Activated gamma-delta T cell (primary cell): ENCODE measurements around the gene SLC38A8.

ENCODE experiments used
- DNase-seq: peaks from one replicate; lab custom pipeline; 2025; lab: John Stamatoyannopoulos, UW

Gene SLC38A8

DNA sequence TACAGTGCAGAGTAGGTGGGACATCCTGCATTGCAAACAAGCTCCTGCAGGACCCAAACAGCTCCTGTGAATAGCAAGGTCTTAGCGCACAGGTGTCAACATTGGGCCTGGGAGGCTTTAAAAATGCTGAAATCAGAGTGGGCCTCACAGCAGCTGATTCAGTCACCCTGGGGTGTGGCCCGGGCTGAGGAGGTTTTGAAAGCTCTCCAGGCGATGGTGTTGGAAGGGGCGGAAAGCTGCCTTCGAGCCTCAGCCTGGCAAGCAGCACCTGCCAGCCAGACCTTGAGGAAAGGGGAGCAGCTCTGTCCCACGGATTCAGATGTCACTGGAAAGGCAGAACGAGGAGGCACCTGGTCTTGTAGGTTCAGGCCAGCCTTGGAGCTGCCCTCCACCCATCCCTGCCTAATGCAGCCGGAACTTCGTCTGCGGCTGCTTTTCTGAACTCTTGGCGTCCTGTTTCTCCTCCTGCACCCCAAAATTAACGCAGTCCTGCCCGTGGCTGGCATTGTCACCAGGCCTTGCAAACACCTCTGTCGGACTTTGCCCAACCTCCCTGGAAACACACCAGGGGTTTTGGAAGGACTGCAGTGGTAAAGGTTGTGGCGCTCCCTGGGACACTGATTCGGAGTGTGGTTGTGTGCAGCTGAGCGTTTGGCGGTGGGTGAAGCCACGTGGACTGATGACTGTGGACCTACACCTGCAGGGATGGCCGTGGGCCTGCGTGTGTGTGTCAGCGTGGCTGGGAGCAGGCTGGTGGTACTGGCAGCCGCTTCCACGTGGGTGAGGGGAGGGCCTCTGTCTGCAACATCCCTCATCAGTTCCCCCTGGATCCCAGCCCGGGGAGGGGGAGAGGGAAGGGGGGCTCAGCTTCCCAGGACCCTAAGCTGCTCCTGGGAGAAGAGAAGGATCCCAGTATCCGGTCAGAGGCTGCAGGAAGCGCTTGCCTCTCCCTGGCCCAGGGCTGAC, 71.1 kb downstream of the SLC38A8 start:
- DNase-seq, result no peak

GRCh38 chr16:83970430-83970815, 72.2 kb downstream of the SLC38A8 start:
- no peak for DNase-seq

DNA sequence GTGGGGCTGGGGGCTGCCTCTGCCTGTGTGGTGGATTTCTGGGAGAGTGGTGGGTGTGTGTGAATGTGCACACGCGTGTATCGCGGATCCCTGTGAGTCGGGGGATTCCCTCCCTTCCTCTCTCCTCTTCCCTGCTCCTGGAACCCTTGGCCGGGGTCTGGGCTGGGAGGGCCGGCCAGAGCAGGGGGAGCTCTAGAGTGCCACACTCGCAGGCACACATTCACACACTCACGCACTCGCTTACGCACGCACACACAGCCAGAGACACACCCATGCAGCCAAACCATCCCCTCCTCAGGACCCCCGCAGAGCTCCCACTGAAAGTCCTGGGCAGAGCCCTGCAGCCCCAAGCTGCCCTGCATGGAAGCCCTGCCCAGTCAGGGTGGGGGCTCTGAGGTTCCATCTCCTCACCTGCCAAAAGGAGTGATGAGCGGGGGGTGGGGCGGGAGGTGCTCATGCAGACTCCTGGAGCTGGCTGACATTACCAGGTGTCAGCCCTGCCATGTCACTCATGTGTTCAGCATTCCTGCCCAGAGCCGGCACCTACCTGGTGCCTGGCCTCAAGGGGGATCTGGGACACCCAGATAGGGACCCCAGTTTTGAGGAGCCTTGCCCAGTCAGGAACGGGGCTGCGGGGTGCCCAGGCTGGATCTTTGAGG, 72.7 kb downstream of the SLC38A8 start:
- DNase-seq, result no peak

DNA sequence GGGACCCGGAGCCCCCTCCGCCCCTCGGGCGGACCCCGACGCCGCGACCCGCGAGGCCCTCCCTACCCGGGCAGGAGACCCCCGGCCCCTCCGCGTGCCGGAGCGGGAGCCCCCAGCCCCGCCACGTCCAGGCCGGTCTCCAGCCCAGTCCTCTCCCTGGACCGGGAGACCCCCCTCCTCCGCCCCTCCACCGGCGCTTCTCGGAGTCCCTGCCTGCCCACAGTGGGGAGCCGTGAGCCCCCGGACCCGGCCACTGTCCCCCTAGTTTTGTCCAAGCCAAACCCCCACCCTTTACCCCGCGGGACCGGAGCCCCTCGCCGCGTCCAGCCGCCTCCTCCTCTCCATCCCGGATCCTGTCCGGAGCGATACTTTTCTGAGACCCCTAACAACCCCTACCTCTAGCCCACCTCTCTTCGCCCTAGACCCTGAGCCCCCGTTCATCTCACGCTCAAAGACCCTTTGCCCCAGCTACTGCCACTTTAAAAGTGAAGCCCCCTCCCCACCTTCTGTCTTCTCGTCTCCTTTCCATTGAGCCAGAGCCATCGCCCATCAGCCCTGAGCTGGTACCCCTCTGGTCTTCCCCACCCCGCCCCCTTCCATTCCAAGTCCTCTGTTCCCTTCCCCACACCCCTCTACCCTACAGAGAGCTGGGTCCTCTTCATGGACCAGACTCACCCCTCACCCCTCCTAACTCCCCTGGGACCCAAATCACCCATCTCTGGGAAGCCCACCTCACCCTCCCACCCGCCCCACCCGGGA, 73.5 kb downstream of the SLC38A8 start:
- DNase-seq, result no peak

DNA sequence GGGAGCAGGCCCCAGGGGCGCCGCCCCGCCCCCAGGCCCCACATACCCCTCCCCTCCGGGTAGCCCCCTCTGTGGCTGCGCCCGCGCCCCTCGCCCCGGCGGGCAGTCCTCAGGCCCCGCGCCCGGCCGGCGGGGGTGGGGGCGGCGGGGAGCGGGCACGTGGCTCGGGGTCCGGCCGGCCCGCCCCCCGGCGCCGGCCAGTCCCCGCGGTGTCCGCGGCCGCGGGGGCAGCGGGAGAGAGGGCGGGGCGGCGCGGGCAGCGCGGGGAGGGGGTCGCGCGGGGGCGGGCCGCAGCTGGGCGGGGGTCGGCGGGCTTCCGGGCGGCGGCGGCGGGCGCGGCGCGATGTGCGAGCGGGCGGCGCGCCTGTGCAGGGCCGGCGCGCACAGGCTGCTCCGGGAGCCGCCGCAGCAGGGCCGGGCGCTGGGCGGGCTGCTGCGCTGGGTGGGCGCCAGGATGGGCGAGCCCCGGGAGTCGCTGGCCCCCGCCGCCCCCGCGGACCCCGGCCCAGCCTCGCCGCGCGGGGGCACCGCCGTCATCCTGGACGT, 74.2 kb downstream of the SLC38A8 start:
- DNase-seq, result no peak

- DNase-seq, result no peak
These were observed 74.7 kb downstream of the SLC38A8 start, which contains the start of gene NECAB2 for GRCh38 chr16:83967838-83968305. NECAB2 (plus strand) TSS chr16:83968244; CDS start chr16:83968649, 405 bp downstream.

- DNase-seq, result no peak
These were observed 75.5 kb downstream of the SLC38A8 start for GRCh38 chr16:83967091-83967490.

DNA sequence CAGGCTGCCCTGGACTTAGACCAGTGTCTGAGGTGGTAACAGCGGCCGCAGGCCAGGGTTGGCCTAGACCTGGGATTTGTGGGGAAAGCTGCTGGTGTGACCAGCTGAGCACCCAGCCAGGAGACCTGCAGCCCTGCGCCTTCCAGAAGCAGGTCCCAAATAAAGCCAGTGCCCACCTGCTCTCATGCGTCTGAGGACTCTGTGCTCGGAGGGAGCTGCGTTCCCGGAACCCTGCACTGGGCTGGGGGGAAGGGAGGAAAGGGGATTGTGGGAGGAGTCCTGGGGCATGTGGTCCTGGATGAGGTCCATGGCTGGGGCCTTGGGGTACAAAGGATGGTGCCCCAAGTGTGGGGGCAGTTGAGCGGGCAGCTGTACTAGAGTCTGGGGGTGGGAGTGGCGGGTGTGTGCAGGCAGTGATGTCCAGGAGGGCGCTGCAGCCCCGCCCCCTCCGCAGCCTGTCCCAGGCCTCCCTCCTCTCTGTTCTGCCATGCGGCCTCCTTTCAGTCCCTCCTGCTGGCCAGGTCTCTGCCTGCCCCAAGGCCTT, 76.4 kb downstream of the SLC38A8 start:
- no peak for DNase-seq

- DNase-seq, result no peak
These were observed 77.0 kb downstream of the SLC38A8 start for GRCh38 chr16:83965444-83966152.

- DNase-seq, result no peak
These were observed 77.7 kb downstream of the SLC38A8 start for GRCh38 chr16:83964684-83965443.

GRCh38 chr16:83963277-83964119, 79.1 kb downstream of the SLC38A8 start:
- no peak for DNase-seq

- DNase-seq, result no peak
These were observed 81.0 kb downstream of the SLC38A8 start for GRCh38 chr16:83961591-83961990.

GRCh38 chr16:83960521-83961249, 81.9 kb downstream of the SLC38A8 start:
- no peak for DNase-seq
